GM18507 (cell line): ENCODE data around the gene INTS6.

ENCODE experiments used
- DNase-seq: peaks from one replicate; pipeline ENCODE4 v3.0.0; 2011; ENCODE audit warnings: low read depth; ENCODE audit not compliant: insufficient read length; ENCODE audit errors: extremely low spot score
- FAIRE-seq: peaks from 2 replicates; lab custom pipeline; 2011; peaks lifted over from hg19 to GRCh38; lab: Jason Lieb, UNC

The INTS6 gene

DNA sequence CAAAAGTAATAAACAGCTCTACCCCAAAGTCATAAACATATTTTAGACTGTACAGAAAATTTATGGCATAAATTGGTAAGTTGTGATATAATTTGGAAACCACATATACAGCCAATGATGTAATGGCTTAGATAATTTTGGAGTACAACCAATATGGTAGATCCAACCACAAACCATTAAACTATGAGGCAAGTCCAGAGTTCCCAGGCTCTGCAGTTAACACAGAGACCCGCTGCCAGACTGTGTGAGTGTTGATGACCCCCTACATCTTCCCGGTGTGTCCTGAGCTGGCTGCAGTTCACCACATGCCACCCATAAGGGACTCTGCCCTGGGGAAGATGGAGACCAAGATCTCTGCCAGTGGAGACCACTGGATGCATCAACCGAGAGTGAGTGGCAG is 123.2 kb downstream of the INTS6 start:
- FAIRE-seq (no peak), DNase-seq (no peak)

DNA sequence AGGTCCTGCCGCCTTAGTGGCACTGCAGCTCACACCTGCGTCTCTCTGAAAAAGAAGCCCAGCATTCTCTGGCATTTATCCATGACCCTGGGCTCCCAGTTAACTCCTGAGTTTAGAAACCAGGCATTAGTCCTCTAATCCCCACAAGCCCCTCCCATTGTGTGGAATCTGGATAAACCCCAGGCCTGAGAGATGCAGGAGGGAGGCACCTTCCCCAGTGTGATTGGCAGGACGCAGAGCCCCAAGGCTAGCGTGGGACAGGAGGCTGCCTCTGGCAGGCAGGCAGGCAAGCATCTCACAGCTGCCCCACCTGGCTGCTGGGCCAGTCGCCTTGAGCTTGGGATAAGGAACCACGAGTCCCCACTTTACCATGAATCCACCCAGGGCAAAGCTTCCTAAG is 124.3 kb downstream of the INTS6 start:
- DNase-seq (no peak), FAIRE-seq (no peak)

DNA sequence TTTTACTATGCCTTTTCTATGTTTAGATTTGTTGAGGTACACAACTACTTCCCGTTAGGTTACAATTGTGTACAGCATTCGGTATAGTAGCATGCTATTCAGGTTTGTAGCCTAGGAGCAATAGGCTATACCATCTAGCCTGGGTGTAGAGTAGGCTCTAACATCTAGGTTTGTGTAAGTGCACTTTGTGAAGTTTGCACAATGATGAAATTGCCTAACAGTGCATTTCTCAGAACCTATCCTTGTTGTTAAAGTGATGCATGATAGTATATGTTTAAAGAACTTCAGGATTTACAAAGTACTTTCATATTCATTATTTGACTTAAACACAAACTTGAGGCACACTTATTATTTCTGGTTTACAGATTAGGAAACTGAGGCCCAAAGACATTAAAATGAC is 124.9 kb downstream of the INTS6 start:
- FAIRE-seq, result no peak

DNA sequence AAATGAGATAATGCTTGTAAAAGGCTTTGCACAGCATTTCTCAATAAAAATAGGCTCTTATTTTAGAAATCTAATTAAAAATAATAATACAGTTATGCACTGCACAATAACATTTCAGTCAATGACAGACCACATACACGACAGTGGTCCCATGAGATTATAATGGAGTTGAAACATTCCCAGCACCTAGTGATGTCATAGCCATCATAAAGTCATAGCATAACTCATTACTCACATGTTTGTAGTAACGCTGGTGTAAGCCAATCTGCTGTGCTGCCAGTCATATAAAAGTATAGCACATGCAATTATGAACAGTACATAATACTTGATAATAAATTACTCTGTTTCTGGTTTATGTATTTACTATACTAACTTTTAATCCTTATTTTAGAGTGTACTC is 126.1 kb downstream of the INTS6 start:
- FAIRE-seq (no peak), DNase-seq (no peak)

More for the DNA sequence above, 124.9 kb downstream of the INTS6 start:
- no peak for DNase-seq

DNA sequence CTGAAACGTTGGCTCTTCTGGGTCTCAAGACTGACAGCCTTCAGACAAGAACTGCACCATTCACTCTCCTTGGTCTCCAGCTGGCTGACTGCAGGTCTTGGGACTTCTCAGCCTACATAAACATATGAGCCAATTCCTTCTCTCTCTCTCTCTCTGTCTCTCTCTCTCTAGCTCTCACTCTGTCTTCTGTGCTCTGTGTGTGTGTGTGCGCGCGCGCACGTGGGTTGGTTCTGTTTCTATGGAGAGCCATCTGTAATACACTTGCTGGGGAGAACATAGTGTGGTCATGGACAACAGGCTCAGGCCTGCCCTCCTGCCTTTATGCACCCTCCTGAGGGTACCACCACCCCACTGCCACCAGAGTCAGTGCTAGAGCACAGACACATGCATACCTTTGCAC is 127.0 kb downstream of the INTS6 start:
- no peak for FAIRE-seq
- no peak for DNase-seq

DNA sequence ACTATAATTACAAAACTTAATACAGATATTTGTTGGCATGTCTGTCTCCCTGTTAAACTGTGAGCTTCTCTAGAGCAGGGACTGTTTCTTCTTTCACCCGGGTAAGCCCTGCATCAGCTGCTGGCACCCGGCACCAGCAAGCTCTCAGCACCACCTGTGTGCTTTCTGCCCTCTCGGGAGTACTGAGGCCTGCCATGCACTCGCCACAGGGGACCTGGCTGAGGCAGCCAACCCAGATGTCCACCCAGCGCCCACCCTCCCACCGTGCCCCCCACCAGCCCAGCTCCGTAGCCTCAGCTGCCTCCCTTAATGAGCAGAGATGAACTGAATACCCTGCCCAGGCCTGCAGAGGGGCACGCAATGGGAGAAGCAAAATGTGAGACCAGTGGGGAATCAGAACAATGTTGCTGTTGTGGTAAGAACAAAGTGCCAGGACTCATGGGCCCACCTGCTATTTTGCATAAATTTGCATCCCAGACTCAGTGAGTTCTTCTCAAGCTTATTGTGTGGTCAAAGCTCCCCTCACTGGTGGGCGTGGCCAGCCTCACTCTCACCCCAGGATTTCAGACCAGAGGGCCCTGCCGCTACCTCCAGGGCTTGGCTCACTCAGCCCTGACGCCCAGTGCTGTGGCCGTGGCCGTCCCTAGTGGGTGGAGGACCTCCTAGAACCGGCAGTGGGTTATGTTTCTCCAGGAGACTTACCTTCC is 128.0 kb downstream of the INTS6 start:
- FAIRE-seq (peak; percentile 12), DNase-seq (no peak)

DNA sequence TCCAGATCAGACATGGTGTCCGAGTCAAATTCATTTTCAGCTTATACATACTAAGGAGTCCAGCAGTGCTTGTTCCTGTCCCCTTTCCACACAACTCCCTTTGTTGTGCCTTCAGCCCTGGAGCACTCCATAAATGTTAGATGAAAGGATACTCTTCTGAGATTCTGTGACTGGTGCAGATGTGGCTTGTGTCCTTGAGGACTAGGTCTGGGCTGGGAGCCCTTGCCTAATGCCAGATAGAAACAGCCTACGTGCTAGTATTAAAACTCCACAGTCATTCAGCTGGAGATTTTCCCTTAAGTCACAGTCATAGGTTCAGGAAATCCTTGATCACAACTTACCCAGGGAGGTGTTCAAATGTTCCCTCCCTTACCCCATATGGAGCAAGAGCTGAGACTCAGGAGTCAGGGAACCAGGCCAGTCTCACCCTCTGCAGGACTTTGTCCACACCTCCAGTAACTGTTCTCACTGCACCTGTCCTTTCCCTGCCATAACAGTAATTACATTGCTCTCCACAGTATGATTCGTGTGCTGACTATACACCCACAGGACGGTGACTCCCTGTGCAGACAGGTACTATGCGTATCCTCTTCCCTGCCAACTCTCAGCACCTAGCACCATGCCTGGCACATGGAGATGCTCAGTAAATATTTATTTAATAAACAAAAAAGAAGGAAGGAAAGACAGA is 128.9 kb downstream of the INTS6 start:
- FAIRE-seq (no peak), DNase-seq (no peak)

DNA sequence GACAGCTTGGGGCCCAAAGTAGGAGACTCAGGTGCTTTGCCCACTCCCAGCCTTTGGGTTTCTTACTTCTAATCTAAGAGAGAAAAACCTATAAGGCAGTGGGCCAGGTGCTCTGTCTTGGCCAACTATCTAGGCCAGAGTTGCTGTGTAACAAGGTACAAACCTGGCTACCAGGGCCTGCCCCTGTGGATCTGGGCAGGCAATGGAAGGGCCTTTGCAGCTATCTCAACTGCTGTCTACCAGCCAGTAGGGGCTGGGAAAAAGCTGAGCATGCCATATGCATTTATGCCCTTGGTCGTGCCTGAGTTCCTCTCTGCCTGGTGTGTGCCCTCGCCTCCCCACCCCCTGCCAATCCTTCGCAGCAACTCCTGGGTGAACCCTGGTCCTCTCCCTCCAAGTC is 130.0 kb downstream of the INTS6 start:
- DNase-seq, result no peak
- FAIRE-seq, result no peak

DNA sequence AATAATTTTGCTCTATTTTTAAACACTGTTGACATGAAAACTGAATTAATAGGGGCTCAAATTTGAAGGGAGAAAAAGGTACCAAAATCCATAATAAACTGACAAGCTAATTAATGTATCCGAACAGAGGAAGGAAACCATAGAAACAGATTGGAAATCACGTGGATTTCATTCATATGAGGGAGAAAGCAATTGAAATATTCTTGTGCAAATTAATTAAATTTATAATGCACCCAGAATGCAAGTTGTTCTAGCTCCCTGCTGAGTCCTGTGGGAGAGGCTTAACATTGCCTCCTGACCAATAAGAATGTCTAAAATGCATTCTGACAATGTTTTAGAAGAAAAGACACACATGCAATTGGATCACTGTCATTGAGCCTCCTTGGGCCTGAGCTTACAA is 131.0 kb downstream of the INTS6 start:
- DNase-seq (no peak), FAIRE-seq (no peak)

DNA sequence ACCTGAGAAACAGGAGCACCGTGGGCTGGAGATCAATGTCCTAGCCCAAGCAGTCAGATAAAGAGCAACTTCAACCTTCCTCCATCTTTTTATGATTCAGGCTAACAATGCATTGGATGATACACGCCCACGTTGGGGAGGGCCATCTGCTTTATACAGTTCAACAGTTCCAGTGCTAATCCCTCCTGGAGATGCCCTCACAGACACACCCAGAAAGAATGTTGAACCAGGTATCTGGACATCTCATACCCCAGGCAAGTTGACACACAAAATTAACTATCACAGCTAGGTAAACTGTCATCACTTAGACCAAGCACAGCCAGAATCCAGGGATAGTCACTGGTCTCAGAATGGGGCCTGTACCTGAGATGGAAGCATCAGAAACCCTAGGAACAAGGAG is 134.0 kb downstream of the INTS6 start:
- no peak for DNase-seq
- FAIRE-seq, result no peak

DNA sequence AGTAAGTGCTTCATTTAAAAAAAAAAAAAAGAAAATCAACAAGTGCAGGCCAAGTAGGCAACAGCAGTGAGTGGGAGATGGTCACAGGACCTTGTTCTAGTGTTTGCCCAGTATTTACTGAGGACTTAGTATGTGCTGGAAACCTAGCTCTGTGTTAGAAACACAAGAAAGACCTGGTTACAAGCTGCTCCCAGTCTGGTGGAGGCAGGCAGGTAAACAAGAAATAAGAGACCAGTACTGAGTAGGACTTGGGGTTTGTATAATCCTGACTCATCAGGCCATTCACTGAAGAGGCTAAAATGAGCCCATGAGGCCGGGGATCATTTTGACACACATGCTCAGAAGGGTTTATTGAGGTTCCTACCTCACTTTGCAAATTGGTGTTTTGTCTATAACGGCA is 134.8 kb downstream of the INTS6 start:
- FAIRE-seq, result no peak
- no peak for DNase-seq

DNA sequence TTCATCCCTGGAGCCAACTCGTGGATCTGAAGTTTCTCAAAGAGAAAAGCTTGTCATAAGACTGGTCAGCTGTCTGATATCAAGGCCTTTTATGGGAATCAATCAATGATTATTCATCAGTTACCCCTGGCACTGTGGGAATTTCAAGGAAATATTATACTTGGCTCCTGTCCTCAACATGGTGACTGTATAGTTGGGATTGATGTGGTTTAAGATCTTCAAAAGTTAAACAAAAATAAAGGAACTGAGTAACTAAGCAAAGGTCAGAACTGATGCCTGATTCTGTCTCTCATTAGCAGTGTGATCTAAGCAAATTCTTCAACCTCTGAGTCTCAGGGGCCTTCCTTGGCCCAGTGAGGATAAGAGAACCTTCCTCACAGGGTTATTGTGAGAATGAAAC is 135.6 kb downstream of the INTS6 start:
- no peak for FAIRE-seq
- no peak for DNase-seq

DNA sequence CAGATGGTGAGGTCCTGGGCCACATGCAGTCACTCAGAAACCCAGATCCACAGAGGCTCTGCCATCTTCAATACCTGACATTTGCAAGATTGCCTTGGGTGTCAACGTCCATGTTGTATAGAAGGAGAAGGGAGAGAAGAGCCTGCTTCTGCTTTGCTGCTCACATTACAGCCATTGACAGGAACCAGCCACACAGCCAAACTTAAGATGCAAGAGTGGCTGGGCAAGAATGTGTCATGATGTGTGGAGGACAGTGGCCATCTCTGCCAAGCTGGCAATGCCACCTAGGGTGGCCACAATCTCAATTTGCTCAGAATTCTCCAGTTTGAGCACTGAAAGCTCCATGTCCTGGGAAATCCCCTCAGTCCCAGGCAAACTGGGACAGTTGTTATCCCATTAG is 139.2 kb downstream of the INTS6 start:
- DNase-seq, result no peak
- FAIRE-seq, result no peak

DNA sequence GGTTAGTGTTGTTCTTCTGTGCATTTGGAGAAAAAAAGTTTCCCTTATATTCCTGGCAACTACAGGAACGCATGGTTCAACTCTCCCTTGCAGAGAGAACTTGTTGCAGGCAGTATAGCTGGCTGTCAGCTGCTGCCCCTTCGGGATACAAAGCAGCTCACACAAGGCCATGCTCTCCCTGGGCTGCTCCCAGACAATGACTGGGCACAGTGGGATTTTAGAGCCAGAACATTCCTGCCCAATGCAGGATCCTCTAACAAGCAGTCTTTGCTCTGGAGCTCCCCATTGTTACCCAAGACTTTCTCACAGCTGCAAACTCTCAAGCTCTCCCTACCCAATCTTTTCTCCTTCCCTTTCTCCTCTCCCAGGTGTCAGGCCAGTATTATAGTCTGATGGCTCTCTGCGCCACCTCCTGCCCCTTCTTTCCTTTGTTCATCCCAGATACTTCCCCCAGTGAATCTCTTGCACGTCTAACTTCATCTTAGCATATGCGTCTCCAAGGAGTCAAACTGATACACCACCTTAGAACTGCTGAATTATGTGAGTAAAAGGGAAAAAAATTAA is 140.8 kb downstream of the INTS6 start:
- FAIRE-seq, result no peak

More for the DNA sequence above, 140.8 kb downstream of the INTS6 start:
- DNase-seq, result no peak
